Stimulated activated naive B cell treated with anti-CD40 and anti-IgM and Interleukin-4, amounts not matched to agents 10 μg/mL and 1 μg/mL and 100 μg/mL, for 72 hours (primary cell): ENCODE results near the gene SIL1.
"Not testable (repeated sequence)": the region's sequence is repeated elsewhere in the genome, so short reads cannot be mapped to it uniquely, and the experiment has no call there.

Experiments used
- ATAC-seq, 2 donors: fragments of 150-1000 bp; cut with Tn5 transposase; replicated peaks; 2 replicates each; pipeline ENCODE4 v1.10.0; 2021; ENCODE audit warnings: moderate library complexity in 1 of 2
- DNase-seq: peaks from one replicate; pipeline ENCODE4 v3.0.0; 2021
- H3K27ac Mint-ChIP-seq: one replicate; pipeline ENCODE4 v1.8.0; 2022; ENCODE audit warnings: mild to moderate bottlenecking, mixed read lengths
- H3K27me3 Mint-ChIP-seq, 2 donors: one replicate each; pipeline ENCODE4 v1.8.0; 2022; ENCODE audit warnings: mixed read lengths in 2 of 2
- H3K36me3 Mint-ChIP-seq, 2 donors: one replicate each; pipeline ENCODE4 v1.8.0; 2022; ENCODE audit warnings: mixed read lengths in 2 of 2, mild to moderate bottlenecking in 1 of 2
- H3K4me1 Mint-ChIP-seq, 2 donors: one replicate each; pipeline ENCODE4 v1.8.0; 2022; ENCODE audit warnings: mixed read lengths in 2 of 2, mild to moderate bottlenecking in 1 of 2
- H3K4me3 Mint-ChIP-seq, 2 donors: one replicate each; pipeline ENCODE4 v1.8.0; 2022; ENCODE audit warnings: mild to moderate bottlenecking in 2 of 2, mixed read lengths in 2 of 2, moderate library complexity in 1 of 2
- H3K9me3 Mint-ChIP-seq, 2 donors: one replicate each; pipeline ENCODE4 v1.8.0; 2022; ENCODE audit warnings: mixed read lengths in 2 of 2, mild to moderate bottlenecking in 1 of 2

SIL1 gene

DNA sequence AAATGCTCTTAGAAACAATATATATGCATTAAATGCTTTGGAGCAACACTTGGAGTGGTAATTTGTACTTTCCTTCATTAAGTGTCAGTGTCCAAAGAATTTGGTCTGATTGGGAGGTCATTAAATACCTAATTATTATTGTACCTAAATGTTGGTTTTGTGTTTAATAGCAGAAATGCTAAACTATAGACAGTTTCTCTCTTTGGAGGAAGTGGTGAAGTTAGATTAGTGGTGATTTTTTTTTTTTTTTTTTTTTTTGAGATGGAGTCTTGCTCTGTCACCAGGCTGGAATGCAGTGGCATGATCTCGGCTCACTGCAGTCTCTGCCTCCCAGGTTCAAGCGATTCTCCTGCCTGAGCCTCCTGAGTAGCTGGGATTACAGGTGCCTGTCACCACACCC, 276.8 kb downstream of the SIL1 start:
- H3K36me3 Mint-ChIP-seq: peaks cover 34 to 46% of the 10 kb centered on the region in 2 donors
- not testable (repeated sequence) for H3K4me1 Mint-ChIP-seq, ATAC-seq, H3K4me3 Mint-ChIP-seq, H3K27ac Mint-ChIP-seq, H3K27me3 Mint-ChIP-seq, DNase-seq, H3K9me3 Mint-ChIP-seq

DNA sequence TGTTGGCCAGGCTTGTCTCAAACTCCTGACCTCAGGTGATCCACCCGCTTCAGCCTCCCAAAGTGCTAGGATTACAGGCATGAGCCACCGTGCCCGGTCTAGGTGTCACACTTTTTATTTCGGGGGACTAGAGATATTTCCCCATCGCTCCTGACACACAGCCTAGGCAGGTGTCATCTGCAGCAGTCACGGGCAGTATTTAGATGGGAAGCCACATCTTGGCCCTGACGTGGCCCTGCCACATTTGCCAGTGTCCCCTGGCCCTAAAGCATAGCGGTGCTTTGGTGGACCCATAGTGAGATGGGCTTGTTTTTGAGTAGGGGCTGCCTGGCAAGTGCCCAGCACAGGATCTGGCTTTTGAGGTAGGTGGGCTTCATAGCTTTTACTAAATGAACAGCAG, 278.0 kb downstream of the SIL1 start:
- peaks cover 33 to 43% of the 10 kb centered on the region in 2 donors for H3K36me3 Mint-ChIP-seq

DNA sequence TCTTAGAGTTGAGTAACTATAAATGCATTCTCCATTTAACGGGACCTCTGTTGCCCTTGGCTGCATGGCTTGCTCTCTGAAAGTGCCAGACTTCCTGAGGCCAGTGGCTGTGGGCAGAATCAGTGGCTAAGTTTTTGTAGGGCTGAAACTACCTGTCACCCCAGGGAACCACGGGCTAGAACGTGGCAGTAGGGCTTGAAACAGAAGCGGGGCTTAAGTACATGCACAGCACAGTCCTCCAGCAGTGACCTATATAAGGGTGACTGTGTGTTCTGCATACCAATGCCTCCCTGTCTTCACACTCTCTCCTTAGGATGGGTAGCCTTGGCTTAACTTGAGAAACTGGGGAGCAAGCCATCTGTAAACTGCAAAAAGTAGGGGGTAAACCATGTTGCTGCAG, 279.5 kb downstream of the SIL1 start:
- Mint-ChIP-seq H3K4me3 (no peak overlapping the region), H3K9me3 (no peaks in the 10 kb centered on the region), H3K4me1 (peaks cover 3 to 13% of the 10 kb centered on the region in 2 donors), H3K27me3 (no peaks in the 10 kb centered on the region), H3K36me3 (peaks cover 32 to 38% of the 10 kb centered on the region in 2 donors), H3K27ac (no peak overlapping the region)
- ATAC-seq (no peak), DNase-seq (no peak)

More for the DNA sequence above, 278.0 kb downstream of the SIL1 start:
- Mint-ChIP-seq H3K4me1 (peaks cover 2 to 11% of the 10 kb centered on the region in 2 donors), H3K27ac (no peak overlapping the region), H3K4me3 (no peak overlapping the region), H3K27me3 (no peaks in the 10 kb centered on the region), H3K9me3 (no peaks in the 10 kb centered on the region)
- no peak for ATAC-seq
- no peak for DNase-seq

DNA sequence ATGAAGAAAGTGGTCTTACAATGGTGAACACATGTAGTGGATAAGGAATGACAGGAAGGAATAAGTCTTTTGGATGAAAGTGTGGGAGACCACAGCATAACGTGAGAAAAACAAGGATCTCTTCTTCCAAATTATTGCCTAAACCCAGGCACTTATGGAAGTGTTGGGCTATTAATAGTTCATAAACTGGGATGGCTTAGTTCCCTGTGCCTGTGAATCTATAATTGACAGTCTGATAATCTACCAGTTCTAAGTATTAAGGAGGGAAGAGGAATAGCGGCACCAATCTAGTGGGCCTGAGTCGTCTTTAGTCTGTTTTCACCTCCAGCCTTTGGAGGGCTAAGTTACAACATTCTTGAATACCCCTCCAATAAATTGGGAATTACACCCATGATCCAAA, 283.8 kb downstream of the SIL1 start:
- H3K27ac Mint-ChIP-seq: no peak overlapping the region
- H3K4me3 Mint-ChIP-seq: no peak overlapping the region
- no peaks in the 10 kb centered on the region for H3K27me3 Mint-ChIP-seq
- ATAC-seq (no peak), DNase-seq (no peak)
- H3K36me3 Mint-ChIP-seq: peaks cover 36 to 43% of the 10 kb centered on the region in 2 donors
- peaks cover 3 to 13% of the 10 kb centered on the region in 2 donors for H3K4me1 Mint-ChIP-seq
- no peaks in the 10 kb centered on the region for H3K9me3 Mint-ChIP-seq

DNA sequence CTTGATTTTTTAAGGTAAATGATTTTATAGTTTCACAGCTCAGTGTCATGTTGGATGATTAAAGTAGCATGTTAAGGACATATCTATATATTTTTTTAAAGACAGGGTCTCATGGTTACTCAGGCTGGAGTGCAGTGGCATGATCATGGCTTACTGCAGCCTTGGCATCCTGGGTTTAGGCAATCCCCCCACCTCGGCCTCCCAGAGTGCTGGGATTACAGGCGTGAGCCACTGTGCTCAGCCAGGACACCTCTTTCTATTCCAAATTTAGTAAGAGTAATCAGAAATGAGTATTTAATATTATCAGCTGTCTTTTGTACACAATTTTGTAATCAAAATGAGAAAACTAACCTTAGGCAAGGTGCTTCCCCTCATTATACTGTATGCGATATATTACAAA, 284.4 kb downstream of the SIL1 start:
- Mint-ChIP-seq H3K4me1 (peaks cover 3 to 13% of the 10 kb centered on the region in 2 donors), H3K27ac (no peak overlapping the region), H3K36me3 (peaks cover 37 to 39% of the 10 kb centered on the region in 2 donors), H3K4me3 (no peak overlapping the region), H3K9me3 (no peaks in the 10 kb centered on the region), H3K27me3 (no peaks in the 10 kb centered on the region)
- ATAC-seq (no peak), DNase-seq (no peak)

DNA sequence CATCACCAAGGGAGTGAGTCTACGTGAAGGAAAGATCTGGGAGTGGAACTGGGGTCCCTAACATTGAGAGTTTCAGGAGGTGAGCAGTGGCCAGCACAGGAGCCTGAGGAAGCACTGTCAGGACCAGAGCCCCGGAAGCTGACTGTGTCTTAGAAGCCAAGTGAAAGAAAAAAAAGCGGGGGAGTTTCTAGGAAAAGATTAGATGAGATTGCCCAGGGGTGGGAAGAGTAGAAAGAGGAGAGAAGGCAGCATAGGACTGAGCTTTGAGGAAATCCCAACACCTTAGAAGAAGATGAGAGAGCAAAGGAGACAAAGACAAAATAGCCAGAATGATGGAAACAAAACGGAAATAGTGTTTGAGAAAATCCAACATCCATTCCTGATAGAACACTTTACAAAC, 286.1 kb downstream of the SIL1 start:
- ATAC-seq: no peak

DNA sequence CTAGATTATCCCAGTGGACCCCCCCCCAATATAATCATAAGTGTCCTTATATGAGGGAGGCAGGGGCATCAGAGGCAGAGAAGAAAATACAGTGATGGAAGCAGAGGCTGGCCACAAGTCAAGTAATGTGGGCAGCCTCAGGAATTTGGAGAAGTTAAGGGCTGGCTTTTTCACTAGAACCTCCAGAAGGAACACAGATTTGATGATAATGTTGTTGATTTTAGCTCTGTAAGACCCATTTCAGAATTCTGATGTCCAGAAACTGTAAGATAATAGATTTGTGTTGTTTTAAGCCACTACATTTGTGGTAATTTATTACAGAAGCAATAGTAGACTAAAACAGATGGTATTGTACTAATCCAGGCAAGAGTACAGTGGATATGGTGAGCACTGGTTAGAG, 286.7 kb downstream of the SIL1 start:
- DNase-seq (no peak), ATAC-seq (no peak)
- no peak overlapping the region for H3K4me3 Mint-ChIP-seq
- H3K4me1 Mint-ChIP-seq: peaks cover 3 to 13% of the 10 kb centered on the region in 2 donors
- H3K36me3 Mint-ChIP-seq: peaks cover 50 to 59% of the 10 kb centered on the region in 2 donors
- H3K27ac Mint-ChIP-seq: no peak overlapping the region
- no peaks in the 10 kb centered on the region for H3K27me3 Mint-ChIP-seq
- H3K9me3 Mint-ChIP-seq: no peaks in the 10 kb centered on the region

More for the DNA sequence above, 286.1 kb downstream of the SIL1 start:
- no peak for DNase-seq
- no peaks in the 10 kb centered on the region for H3K27me3 Mint-ChIP-seq
- no peak overlapping the region for H3K27ac Mint-ChIP-seq
- no peaks in the 10 kb centered on the region for H3K9me3 Mint-ChIP-seq
- peaks cover 46 to 53% of the 10 kb centered on the region in 2 donors for H3K36me3 Mint-ChIP-seq
- H3K4me1 Mint-ChIP-seq: peaks cover 3 to 13% of the 10 kb centered on the region in 2 donors
- H3K4me3 Mint-ChIP-seq: no peak overlapping the region

DNA sequence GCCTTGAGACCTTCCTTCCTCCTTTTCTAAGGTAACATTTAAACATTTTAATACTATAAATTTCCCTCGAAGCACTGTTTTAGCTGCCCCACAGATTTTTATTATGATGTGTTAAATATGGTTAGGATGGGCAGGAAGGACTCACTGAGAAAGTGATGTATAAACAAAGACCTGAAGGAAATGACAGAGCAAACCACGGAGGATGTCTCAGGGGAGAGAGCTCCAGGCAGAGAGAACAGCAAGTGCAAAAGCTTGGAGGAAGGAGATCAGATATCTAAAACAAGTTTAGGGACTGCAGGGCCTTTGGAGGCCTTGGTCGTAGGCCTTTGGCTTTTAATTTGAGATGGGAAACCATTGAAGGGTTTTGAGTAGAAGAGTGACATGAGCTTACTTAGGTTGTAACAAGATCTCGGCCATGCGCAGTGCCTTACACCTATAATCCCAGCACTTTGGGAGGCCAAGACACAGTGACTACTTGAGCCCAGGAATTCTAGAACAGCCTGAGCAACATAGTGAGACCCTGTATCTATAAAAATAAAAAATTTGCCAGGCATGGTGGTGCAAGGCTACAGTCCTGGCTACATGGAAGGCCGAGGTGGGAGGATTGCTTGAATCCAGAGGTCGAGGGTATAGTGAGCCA, 287.5 kb downstream of the SIL1 start:
- Mint-ChIP-seq H3K27ac (no peak overlapping the region), H3K27me3 (no peaks in the 10 kb centered on the region), H3K9me3 (no peaks in the 10 kb centered on the region), H3K4me1 (peaks cover 3 to 8% of the 10 kb centered on the region in 2 donors), H3K4me3 (no peak overlapping the region), H3K36me3 (peaks cover 47 to 60% of the 10 kb centered on the region in 2 donors)
- ATAC-seq: no peak
- no peak for DNase-seq

DNA sequence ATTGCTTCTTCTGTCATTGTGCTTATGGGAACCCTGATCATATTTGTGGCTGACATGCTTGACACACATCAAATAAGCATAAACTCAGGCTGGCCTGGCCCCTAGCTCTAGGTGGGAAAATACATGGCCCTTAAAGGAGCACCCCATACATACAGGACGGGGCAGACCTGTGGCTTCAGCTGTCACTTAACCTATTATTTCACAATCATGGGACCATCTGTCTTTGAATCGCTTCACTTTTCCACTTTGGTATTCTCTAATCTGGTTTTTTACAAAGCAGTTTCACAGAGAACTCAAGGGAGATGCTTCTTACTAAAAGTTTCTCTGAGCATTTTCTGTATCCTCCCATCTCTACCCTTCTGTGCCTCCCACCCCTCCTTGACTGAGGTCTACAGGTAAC, 288.4 kb downstream of the SIL1 start:
- DNase-seq (no peak), ATAC-seq (no peak)
- H3K27ac Mint-ChIP-seq: no peak overlapping the region
- H3K9me3 Mint-ChIP-seq: no peaks in the 10 kb centered on the region
- H3K4me1 Mint-ChIP-seq: no peaks in the 10 kb centered on the region
- peaks cover 43 to 57% of the 10 kb centered on the region in 2 donors for H3K36me3 Mint-ChIP-seq
- H3K27me3 Mint-ChIP-seq: no peaks in the 10 kb centered on the region
- no peak overlapping the region for H3K4me3 Mint-ChIP-seq

DNA sequence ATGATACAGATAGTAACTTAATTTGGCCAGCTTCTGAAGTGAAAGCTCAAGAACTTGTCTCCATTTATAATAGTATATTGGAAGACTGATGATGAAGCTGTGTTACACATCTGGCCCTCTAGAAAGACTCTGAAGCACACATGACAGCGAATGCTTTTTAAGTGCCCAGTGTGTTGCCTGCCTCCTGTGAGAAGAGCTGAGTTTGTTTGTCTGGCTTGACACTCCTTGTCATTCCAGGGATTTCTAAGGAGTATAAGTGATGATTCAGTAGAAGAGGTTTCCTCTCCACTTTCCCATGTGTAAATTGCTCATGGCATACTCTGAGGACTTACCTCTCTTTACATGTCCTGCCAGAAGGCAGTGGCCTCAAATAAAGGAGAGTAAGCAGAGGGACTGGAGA, 292.6 kb downstream of the SIL1 start:
- H3K27me3 Mint-ChIP-seq: no peaks in the 10 kb centered on the region

DNA sequence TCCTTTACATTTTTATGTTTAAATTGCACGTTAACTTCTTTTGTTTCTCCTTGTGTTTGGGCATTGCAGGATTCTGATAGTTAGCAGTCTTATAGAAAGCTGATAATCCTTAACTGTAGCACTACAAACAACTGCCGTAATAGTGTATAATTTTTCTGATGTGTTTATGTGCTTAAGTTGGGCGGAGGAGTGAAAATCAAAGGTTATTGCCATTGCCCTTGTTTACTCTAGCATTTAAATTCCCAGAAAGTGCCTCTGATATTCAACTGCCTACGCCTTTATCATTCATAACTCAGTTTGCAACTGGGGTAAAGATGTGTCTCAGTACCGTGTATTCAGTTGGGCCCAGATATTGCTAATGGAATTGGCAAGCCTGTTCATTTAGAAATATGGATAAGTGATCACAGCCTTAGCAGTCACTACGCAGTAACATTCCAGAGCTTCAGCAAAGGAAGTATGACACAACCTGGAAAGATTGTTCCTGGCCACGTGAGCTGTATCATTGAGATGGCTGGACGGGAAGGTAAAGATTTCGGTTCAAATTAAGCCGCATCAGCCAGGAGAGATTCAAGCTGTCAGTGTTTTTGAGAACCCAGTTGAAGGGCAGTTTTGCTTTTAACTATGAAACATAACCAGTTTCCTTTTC, 294.9 kb downstream of the SIL1 start:
- ATAC-seq: no peak
- Mint-ChIP-seq H3K4me3 (no peak overlapping the region), H3K27me3 (no peaks in the 10 kb centered on the region), H3K9me3 (peaks cover 0 to 3% of the 10 kb centered on the region in 2 donors), H3K36me3 (peaks cover 57 to 78% of the 10 kb centered on the region in 2 donors), H3K27ac (no peak overlapping the region), H3K4me1 (peaks cover 12 to 34% of the 10 kb centered on the region in 2 donors)
- no peak for DNase-seq

More for the DNA sequence above, 292.6 kb downstream of the SIL1 start:
- Mint-ChIP-seq H3K9me3 (no peaks in the 10 kb centered on the region), H3K36me3 (peaks cover 56 to 79% of the 10 kb centered on the region in 2 donors), H3K27ac (no peak overlapping the region), H3K4me3 (no peak overlapping the region), H3K4me1 (peaks cover 5 to 11% of the 10 kb centered on the region in 2 donors)
- ATAC-seq (no peak), DNase-seq (no peak)

DNA sequence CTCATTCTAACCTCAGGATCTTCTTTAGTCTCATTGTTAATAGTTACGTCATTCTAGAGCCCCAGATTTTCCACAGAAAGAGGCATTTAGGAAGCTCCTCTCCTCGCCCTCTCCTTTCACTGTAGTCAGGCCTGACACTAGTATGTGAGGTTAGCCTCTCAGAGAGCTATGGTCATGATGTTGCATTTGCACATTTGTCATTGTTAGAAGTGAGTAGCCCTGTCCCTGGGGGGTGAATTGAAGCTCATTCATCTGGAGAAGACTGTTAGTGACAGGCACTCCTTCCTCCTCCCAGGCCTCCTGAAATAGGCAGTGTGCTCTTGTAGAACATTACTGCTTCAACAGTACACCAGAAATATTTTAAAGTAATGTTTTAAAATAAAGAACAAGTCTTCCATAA, 296.5 kb downstream of the SIL1 start:
- Mint-ChIP-seq H3K9me3 (peaks cover 0 to 3% of the 10 kb centered on the region in 2 donors), H3K4me1 (peaks cover 13 to 37% of the 10 kb centered on the region in 2 donors), H3K27ac (no peak overlapping the region), H3K36me3 (peaks cover 55 to 77% of the 10 kb centered on the region in 2 donors), H3K27me3 (no peaks in the 10 kb centered on the region), H3K4me3 (no peak overlapping the region)
- DNase-seq: no peak
- peak in 1 of 2 donors; percentile 55 for ATAC-seq

DNA sequence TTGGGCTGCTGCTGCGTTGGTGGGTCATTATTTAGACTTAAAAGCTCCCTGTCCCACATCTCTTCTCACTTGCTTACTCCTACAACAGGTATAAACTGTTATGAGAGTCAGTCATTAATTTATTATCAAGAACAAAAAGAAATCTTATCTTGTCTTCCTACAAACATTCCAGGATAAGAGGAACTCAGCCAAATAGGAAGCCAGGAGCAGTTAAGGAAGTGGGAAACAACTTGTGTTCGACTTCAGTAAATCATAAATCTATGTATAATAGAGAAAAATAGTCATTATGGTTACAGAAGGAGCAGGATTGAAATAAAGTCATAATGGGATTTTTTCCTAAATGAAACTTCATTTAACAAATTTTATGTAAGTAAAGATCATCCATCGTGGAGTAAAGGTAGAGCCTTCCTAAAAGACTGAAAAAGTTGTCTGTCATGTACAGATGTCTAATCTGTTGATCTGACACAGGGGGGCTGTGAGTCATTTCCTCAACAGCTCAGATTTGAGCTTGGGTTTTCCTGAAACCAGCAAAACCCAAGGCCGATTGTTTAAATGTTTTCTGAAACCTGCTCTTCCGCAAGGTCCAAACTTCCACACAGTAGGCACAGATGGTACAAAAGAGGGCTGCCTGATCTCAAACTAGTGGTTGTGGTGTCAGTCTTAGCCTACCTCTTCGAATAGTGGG, 297.7 kb downstream of the SIL1 start:
- ATAC-seq: no peak
- H3K27ac Mint-ChIP-seq: no peak overlapping the region

DNA sequence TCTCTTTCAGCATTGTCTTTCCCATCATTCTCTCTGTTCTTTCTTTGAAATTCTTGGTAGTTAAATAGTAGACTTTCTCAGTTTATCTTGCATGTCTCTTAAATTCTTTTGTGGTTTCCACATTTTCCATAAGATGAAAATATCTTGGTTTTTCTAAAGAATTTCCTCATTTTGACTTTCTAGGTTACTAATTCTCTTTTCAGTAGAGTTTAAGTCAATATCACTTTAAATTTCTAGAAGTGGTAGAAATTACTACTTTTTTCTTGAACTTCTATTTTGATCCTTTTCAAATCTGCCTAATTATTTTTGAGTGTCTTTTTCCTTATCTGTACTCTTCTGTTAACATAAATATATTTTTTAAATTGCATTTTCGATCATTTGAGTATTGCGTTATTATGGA, 299.4 kb downstream of the SIL1 start:
- Mint-ChIP-seq H3K4me3 (peak overlapping the region; percentile 5 to 8), H3K27me3 (no peaks in the 10 kb centered on the region)

More for the DNA sequence above, 297.7 kb downstream of the SIL1 start:
- peaks cover 13 to 37% of the 10 kb centered on the region in 2 donors for H3K4me1 Mint-ChIP-seq
- DNase-seq: no peak
- H3K4me3 Mint-ChIP-seq: no peak overlapping the region
- H3K27me3 Mint-ChIP-seq: no peaks in the 10 kb centered on the region
- H3K9me3 Mint-ChIP-seq: peaks cover 0 to 3% of the 10 kb centered on the region in 2 donors
- peaks cover 56 to 73% of the 10 kb centered on the region in 2 donors for H3K36me3 Mint-ChIP-seq

More for the DNA sequence above, 299.4 kb downstream of the SIL1 start:
- H3K27ac Mint-ChIP-seq: no peak overlapping the region
- DNase-seq: no peak
- peaks cover 15 to 43% of the 10 kb centered on the region in 2 donors for H3K4me1 Mint-ChIP-seq
- peak; percentile 15 to 31 for ATAC-seq
- H3K36me3 Mint-ChIP-seq: peaks cover 57 to 75% of the 10 kb centered on the region in 2 donors
- H3K9me3 Mint-ChIP-seq: peaks cover 0 to 4% of the 10 kb centered on the region in 2 donors
